K562 (cell line): ENCODE measurements around the gene MIP. TPM values are rescaled to one million over a fixed set of nuclear protein-coding genes. Genes with fewer than 3 reads are reported as not detected.

ENCODE experiments used
- ARNT ChIP-seq, 2 experiments: fragments of 450-650 bp; IDR thresholded peaks; 2 replicates each; pipeline ENCODE4 v1.6.1; 2016; ENCODE audit warnings: mild to moderate bottlenecking in 1 of 2
- CAMTA2 ChIP-seq: fragments of 250-450 bp; sonication (Bioruptor Pico); conservative IDR thresholded peaks from 2 replicates; pipeline ENCODE4 v1.5.1; 2022
- HMG20A ChIP-seq: fragments of 450-650 bp; formaldehyde crosslinking; conservative IDR thresholded peaks from 2 replicates; pipeline ENCODE4 v1.4.0; 2020; ENCODE audit warnings: mild to moderate bottlenecking, mixed read lengths
- IFI16 ChIP-seq: fragments of 250-450 bp; sonication (Bioruptor Pico); IDR thresholded peaks from 2 replicates; pipeline ENCODE4 v2.1.2; 2022; ENCODE audit warnings: mild to moderate bottlenecking, inconsistent platforms
- MNT ChIP-seq, 2 experiments: fragments of 450-650 bp; conservative IDR thresholded peaks; 2 replicates each; pipeline ENCODE4 v1.6.1; 2017; ENCODE audit warnings: mild to moderate bottlenecking in 2 of 2, moderate library complexity in 2 of 2
- NR2C1 ChIP-seq, 2 experiments: fragments of 450-650 bp; IDR thresholded peaks; 2 replicates each; pipeline ENCODE4 v1.6.1; 2017; ENCODE audit warnings: mild to moderate bottlenecking in 2 of 2, antibody characterized with exemption in 1 of 2, inconsistent platforms in 1 of 2, missing compliant biosample characterization in 1 of 2, missing genetic modification characterization in 1 of 2
- RBM22 ChIP-seq: fragments of 200-400 bp; formaldehyde crosslinking; IDR thresholded peaks from 2 replicates; pipeline ENCODE4 v1.6.1; 2018; ENCODE audit warnings: low read length, low read depth; ENCODE audit not compliant: poor library complexity, severe bottlenecking
- RCOR1 ChIP-seq, 2 experiments: IDR thresholded peaks; 2 replicates each; pipeline ENCODE4 v1.6.1; 2012; ENCODE audit warnings: low read depth in 2 of 2, low read length in 2 of 2, borderline replicate concordance in 1 of 2, improper control_type of control experiment in 1 of 2
- RFX7 ChIP-seq: fragments of 250-450 bp; sonication (Bioruptor Pico); IDR thresholded peaks from 2 replicates; pipeline ENCODE4 v1.5.1; 2021; ENCODE audit warnings: mild to moderate bottlenecking
- SAFB ChIP-seq: fragments of 200-400 bp; formaldehyde crosslinking; IDR thresholded peaks from 2 replicates; pipeline ENCODE4 v1.6.1; 2017; ENCODE audit warnings: low read depth, low read length, borderline replicate concordance
- TBL1XR1 ChIP-seq, 2 experiments: IDR thresholded peaks; 2 replicates each; pipeline ENCODE4 v1.6.1; 2012; ENCODE audit warnings: improper control_type of control experiment in 2 of 2, low read length in 2 of 2, mild to moderate bottlenecking in 1 of 2
- ZFPM2 ChIP-seq: fragments of 250-450 bp; sonication (Bioruptor Pico); IDR thresholded peaks from 2 replicates; pipeline ENCODE4 v1.5.1; 2022; ENCODE audit warnings: mild to moderate bottlenecking
- ZNF143 ChIP-seq: sonication (generic); formaldehyde crosslinking; IDR thresholded peaks from 2 replicates; pipeline ENCODE4 v1.9.0; 2022; ENCODE audit warnings: mild to moderate bottlenecking, missing genetic modification reagents
- ZNF384 ChIP-seq: IDR thresholded peaks from 2 replicates; pipeline ENCODE4 v1.6.1; 2012; ENCODE audit warnings: low read depth, low read length, improper control_type of control experiment
- polyA plus RNA-seq, 8 experiments: library from polyadenylated mRNA; depleted of rRNA in 4 of 8; stranded (reverse) in 5 of 8; unstranded in 3 of 8; fragments of >200 nt; fragmentation: Nextera tagmentation in 2 of 8; fragmentation: Illumina TruSeq in 1 of 8; extraction: Ambion mirVana in 2 of 8; extraction: Trizol in 1 of 8; gene quantifications; 2 replicates each; pipeline versions ENCODE4 v1.2.1 to v1.2.3, GENCODE V29; 2011 to 2014; ENCODE audit warnings: inconsistent platforms in 1 of 8, missing spikeins in 1 of 8
- total RNA-seq, 7 experiments: library from RNA; depleted of rRNA in 6 of 7; stranded (reverse); fragments of >200 nt in 6 of 7; fragmentation: Illumina TruSeq in 2 of 7; extraction: Trizol in 2 of 7; gene quantifications; 2 replicates each; pipeline versions ENCODE4 v1.2.1 to v1.2.3, GENCODE V29; 2011 to 2021; ENCODE audit warnings: low replicate concordance in 1 of 7
- TF ChIP-seq, protein P1 (sequence below): sonication (generic); formaldehyde crosslinking; IDR thresholded peaks from 2 replicates; pipeline ENCODE4 v1.8.0; 2022; ENCODE audit warnings: mild to moderate bottlenecking, missing genetic modification reagents
- TF ChIP-seq, protein P2 (sequence below): fragments of 150-350 bp; conservative IDR thresholded peaks from 2 replicates; pipeline ENCODE4 v1.6.1; 2014; ENCODE audit warnings: low read length
- TF ChIP-seq, protein P3 (sequence below): fragments of 250-450 bp; sonication (Bioruptor Pico); IDR thresholded peaks from 2 replicates; pipeline ENCODE4 v1.5.0; 2020; ENCODE audit warnings: mild to moderate bottlenecking
- TF ChIP-seq, protein P4 (sequence below), 2 experiments: fragments of 450-650 bp in 1 of 2; sonication (generic) in 1 of 2; formaldehyde crosslinking; conservative IDR thresholded peaks; 2 replicates each; pipeline versions ENCODE4 v1.4.0 to v1.8.1; 2020 to 2022; ENCODE audit warnings: mild to moderate bottlenecking in 1 of 2, missing genetic modification reagents in 1 of 2

MIP gene
- total and polyA plus RNA-seq, 9 of the 15 experiments (the other 6 are each of a cell fraction or from before 2014, with no cell fraction given), result 0.09 to 0.36 (median 0.19) TPM; not detected in 5

DNA sequence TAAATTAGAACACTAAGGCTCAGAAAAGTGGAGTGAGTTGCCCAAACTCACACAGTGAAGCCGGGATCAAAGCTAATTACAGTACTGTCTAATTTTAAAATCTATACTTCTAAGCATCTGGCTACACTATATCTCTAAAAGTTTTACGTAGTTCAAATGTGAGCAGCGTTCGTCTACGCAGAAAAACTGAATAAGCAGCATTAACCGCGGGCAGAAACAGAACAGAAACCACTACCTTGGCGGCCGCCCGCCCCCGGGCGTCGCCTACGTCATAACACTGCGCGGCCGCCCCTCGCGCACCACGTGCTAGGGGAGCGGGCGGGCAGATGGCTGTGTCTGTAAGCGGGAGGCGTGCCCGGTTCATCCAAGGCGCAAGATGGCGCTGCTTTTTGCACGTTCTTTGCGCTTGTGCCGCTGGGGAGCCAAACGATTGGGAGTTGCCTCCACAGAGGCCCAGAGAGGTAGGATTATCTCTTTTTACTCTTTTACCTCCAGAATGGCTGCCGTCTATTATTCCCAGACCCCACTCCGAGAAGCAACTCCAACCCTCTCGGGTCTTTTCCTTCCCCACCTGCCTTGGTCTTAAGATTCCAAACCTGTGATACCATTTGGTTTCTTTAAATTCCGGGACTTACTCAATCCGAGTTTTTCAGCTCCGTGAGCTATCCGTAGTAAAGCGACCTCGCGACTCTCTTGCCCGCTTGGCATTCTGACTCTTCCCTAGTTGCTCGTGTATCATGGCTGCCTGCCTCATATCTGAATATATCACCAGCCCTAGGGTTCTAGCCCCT is 14.0 kb upstream of the MIP start, which contains the start of gene SPRYD4 (continued):
- TF ChIP-seq, protein P1, sequence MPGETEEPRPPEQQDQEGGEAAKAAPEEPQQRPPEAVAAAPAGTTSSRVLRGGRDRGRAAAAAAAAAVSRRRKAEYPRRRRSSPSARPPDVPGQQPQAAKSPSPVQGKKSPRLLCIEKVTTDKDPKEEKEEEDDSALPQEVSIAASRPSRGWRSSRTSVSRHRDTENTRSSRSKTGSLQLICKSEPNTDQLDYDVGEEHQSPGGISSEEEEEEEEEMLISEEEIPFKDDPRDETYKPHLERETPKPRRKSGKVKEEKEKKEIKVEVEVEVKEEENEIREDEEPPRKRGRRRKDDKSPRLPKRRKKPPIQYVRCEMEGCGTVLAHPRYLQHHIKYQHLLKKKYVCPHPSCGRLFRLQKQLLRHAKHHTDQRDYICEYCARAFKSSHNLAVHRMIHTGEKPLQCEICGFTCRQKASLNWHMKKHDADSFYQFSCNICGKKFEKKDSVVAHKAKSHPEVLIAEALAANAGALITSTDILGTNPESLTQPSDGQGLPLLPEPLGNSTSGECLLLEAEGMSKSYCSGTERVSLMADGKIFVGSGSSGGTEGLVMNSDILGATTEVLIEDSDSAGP (CRISPR knock-in tag), result no peak
- no peak for TF ChIP-seq ZFPM2
- TF ChIP-seq MNT (conservative IDR thresholded peaks at IDR 0.05), result peak; percentile 100
- no peak for TF ChIP-seq HMG20A (CRISPR knock-in tag)
- no peak for TF ChIP-seq ZNF143
- no peak for TF ChIP-seq RFX7 (CRISPR knock-in tag)
- peak in 1 of 2 experiments; percentile 87; a peak in 2 of 4 replicates for TF ChIP-seq TBL1XR1 (IDR thresholded peaks at IDR 0.05; ENCODE audit: low read length in 2 of 2)
- TF ChIP-seq, protein P2, sequence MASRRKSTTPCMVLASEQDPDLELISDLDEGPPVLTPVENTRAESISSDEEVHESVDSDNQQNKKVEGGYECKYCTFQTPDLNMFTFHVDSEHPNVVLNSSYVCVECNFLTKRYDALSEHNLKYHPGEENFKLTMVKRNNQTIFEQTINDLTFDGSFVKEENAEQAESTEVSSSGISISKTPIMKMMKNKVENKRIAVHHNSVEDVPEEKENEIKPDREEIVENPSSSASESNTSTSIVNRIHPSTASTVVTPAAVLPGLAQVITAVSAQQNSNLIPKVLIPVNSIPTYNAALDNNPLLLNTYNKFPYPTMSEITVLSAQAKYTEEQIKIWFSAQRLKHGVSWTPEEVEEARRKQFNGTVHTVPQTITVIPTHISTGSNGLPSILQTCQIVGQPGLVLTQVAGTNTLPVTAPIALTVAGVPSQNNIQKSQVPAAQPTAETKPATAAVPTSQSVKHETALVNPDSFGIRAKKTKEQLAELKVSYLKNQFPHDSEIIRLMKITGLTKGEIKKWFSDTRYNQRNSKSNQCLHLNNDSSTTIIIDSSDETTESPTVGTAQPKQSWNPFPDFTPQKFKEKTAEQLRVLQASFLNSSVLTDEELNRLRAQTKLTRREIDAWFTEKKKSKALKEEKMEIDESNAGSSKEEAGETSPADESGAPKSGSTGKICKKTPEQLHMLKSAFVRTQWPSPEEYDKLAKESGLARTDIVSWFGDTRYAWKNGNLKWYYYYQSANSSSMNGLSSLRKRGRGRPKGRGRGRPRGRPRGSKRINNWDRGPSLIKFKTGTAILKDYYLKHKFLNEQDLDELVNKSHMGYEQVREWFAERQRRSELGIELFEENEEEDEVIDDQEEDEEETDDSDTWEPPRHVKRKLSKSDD, result peak; percentile 82; the same call in 1 of the 2 replicates
- 0 out of 4 replicates have a peak, but pooled peaks of 1 of the 2 experiments have one; percentile 42 for TF ChIP-seq RCOR1 (IDR thresholded peaks at IDR 0.05; ENCODE audit: borderline replicate concordance in 1 of 2, low read depth in 2 of 2, low read length in 2 of 2)
- TF ChIP-seq RBM22, result no peak
- TF ChIP-seq, protein P3, sequence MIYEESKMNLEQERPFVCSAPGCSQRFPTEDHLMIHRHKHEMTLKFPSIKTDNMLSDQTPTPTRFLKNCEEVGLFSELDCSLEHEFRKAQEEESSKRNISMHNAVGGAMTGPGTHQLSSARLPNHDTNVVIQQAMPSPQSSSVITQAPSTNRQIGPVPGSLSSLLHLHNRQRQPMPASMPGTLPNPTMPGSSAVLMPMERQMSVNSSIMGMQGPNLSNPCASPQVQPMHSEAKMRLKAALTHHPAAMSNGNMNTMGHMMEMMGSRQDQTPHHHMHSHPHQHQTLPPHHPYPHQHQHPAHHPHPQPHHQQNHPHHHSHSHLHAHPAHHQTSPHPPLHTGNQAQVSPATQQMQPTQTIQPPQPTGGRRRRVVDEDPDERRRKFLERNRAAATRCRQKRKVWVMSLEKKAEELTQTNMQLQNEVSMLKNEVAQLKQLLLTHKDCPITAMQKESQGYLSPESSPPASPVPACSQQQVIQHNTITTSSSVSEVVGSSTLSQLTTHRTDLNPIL (CRISPR knock-in tag), result no peak
- TF ChIP-seq ARNT (IDR thresholded peaks at IDR 0.05), result no peak
- peak; percentile 25; the same call in 1 of the 2 replicates for TF ChIP-seq NR2C1 (IDR thresholded peaks at IDR 0.05)
- no peak for TF ChIP-seq NR2C1 (tag; IDR thresholded peaks at IDR 0.05)
- no peak for TF ChIP-seq CAMTA2 (CRISPR knock-in tag)
- TF ChIP-seq ZNF384, result no peak; the same call in 1 of the 2 replicates
- TF ChIP-seq SAFB, result no peak
- TF ChIP-seq, protein P4, sequence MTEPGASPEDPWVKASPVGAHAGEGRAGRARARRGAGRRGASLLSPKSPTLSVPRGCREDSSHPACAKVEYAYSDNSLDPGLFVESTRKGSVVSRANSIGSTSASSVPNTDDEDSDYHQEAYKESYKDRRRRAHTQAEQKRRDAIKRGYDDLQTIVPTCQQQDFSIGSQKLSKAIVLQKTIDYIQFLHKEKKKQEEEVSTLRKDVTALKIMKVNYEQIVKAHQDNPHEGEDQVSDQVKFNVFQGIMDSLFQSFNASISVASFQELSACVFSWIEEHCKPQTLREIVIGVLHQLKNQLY (CRISPR knock-in tag; conservative IDR thresholded peaks at IDR 0.05), result no peak
- no peak for TF ChIP-seq IFI16
